SU-DHL-6 (cell line): ENCODE data around the gene TTC13.

Experiments
- H2AFZ ChIP-seq: fragments of 200-600 bp; sonication (generic); 2 replicates; pipeline ENCODE4 v1.6.1; 2014; ENCODE audit warnings: low read depth, mild to moderate bottlenecking, moderate library complexity, mixed read lengths, antibody characterized with exemption, low read length; ENCODE audit not compliant: severe bottlenecking
- H3F3A ChIP-seq: fragments of 200-600 bp; shearing (Covaris generic); 2 replicates; pipeline ENCODE4 v1.6.0; 2016; ENCODE audit warnings: antibody characterized with exemption, mild to moderate bottlenecking; ENCODE audit not compliant: insufficient read depth
- H3K27ac ChIP-seq: fragments of 200-600 bp; sonication (generic); 2 replicates; pipeline ENCODE4 v1.5.1; 2016; ENCODE audit warnings: low read depth, mild to moderate bottlenecking, low read length, moderate library complexity, mixed read lengths
- H3K27me3 ChIP-seq: fragments of 200-600 bp; sonication (generic), shearing (Covaris generic); 2 replicates; pipeline ENCODE4 v1.6.0; 2014; ENCODE audit warnings: mild to moderate bottlenecking, low read length
- H3K36me3 ChIP-seq: fragments of 200-600 bp; sonication (generic); 2 replicates; pipeline ENCODE4 v1.6.1; 2014; ENCODE audit warnings: mild to moderate bottlenecking, low read length, mixed read lengths
- H3K4me2 ChIP-seq: fragments of 300-600, 200-600 bp; shearing (Covaris generic), sonication (generic); 2 replicates; pipeline ENCODE4 v1.6.0; 2014; ENCODE audit warnings: low read length, low read depth, mild to moderate bottlenecking; ENCODE audit not compliant: poor library complexity, severe bottlenecking
- H3K4me3 ChIP-seq: fragments of 200-600 bp; sonication (generic); 2 replicates; pipeline ENCODE4 v1.5.1; 2014; ENCODE audit warnings: antibody characterized with exemption, low read length, mild to moderate bottlenecking, mixed read lengths; ENCODE audit not compliant: insufficient read depth, poor library complexity, severe bottlenecking
- H3K79me2 ChIP-seq: fragments of 200-600 bp; sonication (generic); 2 replicates; pipeline ENCODE4 v1.6.1; 2014; ENCODE audit warnings: mild to moderate bottlenecking, low read length, moderate library complexity; ENCODE audit not compliant: insufficient read depth
- H3K9ac ChIP-seq: fragments of 200-600 bp; sonication (generic); 2 replicates; pipeline ENCODE4 v1.7.0; 2014; ENCODE audit warnings: mild to moderate bottlenecking, low read length
- H3K9me2 ChIP-seq: fragments of 200-600 bp; sonication (generic); replicated peaks from 2 replicates; pipeline ENCODE4 v1.6.1; 2014; ENCODE audit warnings: low read length; ENCODE audit not compliant: insufficient read depth
- H3K9me3 ChIP-seq: fragments of 200-600 bp; sonication (generic); 2 replicates; pipeline ENCODE4 v1.6.1; 2014; ENCODE audit warnings: low read length, mixed read lengths; ENCODE audit not compliant: insufficient read depth
- H4K20me1 ChIP-seq: fragments of 200-600 bp; sonication (generic); 2 replicates; pipeline ENCODE4 v1.6.1; 2014; ENCODE audit warnings: low read depth, mild to moderate bottlenecking, antibody characterized with exemption, low read length, moderate library complexity, mixed read lengths
- CTCF ChIP-seq: fragments of 200-600 bp; sonication (generic); IDR thresholded peaks from one replicate; pipeline ENCODE4 v1.5.1; 2017; ENCODE audit warnings: antibody characterized with exemption, mild to moderate bottlenecking, low read length, moderate library complexity; ENCODE audit not compliant: insufficient read depth, poor library complexity, severe bottlenecking
- EZH2phosphoT487 ChIP-seq: fragments of 200-600 bp; sonication (generic), shearing (Covaris generic); conservative IDR thresholded peaks from 2 replicates; pipeline ENCODE4 v1.6.1; 2018; ENCODE audit warnings: mild to moderate bottlenecking, antibody characterized with exemption, low read length, moderate library complexity, mixed read lengths

TTC13 gene

GRCh38 chr1:230866171-230867070, 112.2 kb downstream of the TTC13 start:
- Histone ChIP-seq H3K9me2 (no peaks in the 10 kb centered on the region), H3K4me2 (no peak overlapping the region), H3K9ac (no peak overlapping the region), H3K4me3 (no peak overlapping the region), H3K36me3 (no peaks in the 10 kb centered on the region), H3K79me2 (no peaks in the 10 kb centered on the region), H3K27ac (no peak overlapping the region), H4K20me1 (no peaks in the 10 kb centered on the region), H2AFZ (no peak overlapping the region), H3F3A (no peaks in the 10 kb centered on the region), H3K27me3 (no peaks in the 10 kb centered on the region), H3K9me3 (no peaks in the 10 kb centered on the region)
- TF ChIP-seq EZH2phosphoT487 (no peak), CTCF (no peak)

- Histone ChIP-seq H3K9me3 (no peaks in the 10 kb centered on the region), H3K27me3 (no peaks in the 10 kb centered on the region), H3K36me3 (no peaks in the 10 kb centered on the region), H3K9ac (no peak overlapping the region), H3F3A (no peaks in the 10 kb centered on the region), H2AFZ (no peak overlapping the region), H3K27ac (no peak overlapping the region), H3K9me2 (no peaks in the 10 kb centered on the region), H3K4me3 (no peak overlapping the region), H3K79me2 (no peaks in the 10 kb centered on the region), H3K4me2 (no peak overlapping the region), H4K20me1 (no peaks in the 10 kb centered on the region)
- no peak for TF ChIP-seq CTCF
- TF ChIP-seq EZH2phosphoT487 = no peak
Measured at GRCh38 chr1:230865062-230865817, 113.4 kb downstream of the TTC13 start.

GRCh38 chr1:230864441-230864840, 114.2 kb downstream of the TTC13 start:
- Histone ChIP-seq H3K4me3 (no peak overlapping the region), H3K36me3 (no peaks in the 10 kb centered on the region), H3F3A (no peaks in the 10 kb centered on the region), H3K9ac (no peak overlapping the region), H3K9me3 (no peaks in the 10 kb centered on the region), H3K9me2 (no peaks in the 10 kb centered on the region), H4K20me1 (no peaks in the 10 kb centered on the region), H3K79me2 (no peaks in the 10 kb centered on the region), H3K27me3 (no peaks in the 10 kb centered on the region), H2AFZ (no peak overlapping the region), H3K27ac (no peak overlapping the region), H3K4me2 (no peak overlapping the region)
- TF ChIP-seq EZH2phosphoT487 (no peak), CTCF (no peak)
